ENCODE measurements around the gene ZNF385B. TPM values are rescaled to one million over a fixed set of nuclear protein-coding genes. Genes with fewer than 3 reads are reported as not detected.
"Not testable (repeated sequence)": the region's sequence is repeated elsewhere in the genome, so short reads cannot be mapped to it uniquely, and the experiment has no call there.

The ZNF385B gene
- polyA plus RNA-seq, 1 of the 3 experiments (the other 2 are of a cell fraction) = 0.16 TPM

DNA sequence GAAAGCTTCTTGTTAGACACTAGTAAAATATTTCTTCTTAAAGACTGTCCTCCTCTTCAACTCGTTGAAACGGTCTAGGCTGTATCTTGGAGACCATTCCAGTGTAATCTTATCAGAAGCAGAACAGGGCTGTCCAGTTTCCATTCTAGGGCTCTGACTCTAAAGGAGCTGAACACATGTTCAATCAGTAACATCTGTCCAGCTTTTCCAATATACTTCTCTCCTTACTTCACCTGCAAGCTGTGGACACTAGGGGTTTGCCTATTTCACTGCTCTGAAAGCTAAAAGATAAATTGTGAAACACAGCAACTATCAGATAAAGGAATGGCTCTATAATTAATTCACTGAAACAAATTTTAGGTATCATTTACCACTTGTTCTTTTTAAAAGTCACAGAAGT lies 73.8 kb downstream of the ZNF385B start:
- TF ChIP-seq TAF1 (IDR thresholded peaks at IDR 0.05; ENCODE audit: borderline replicate concordance, low read depth, low read length) (no peak), RAD21 (IDR thresholded peaks at IDR 0.05; ENCODE audit: low read length) (no peak), REST (IDR thresholded peaks at IDR 0.05; ENCODE audit: low read depth, low read length) (no peak), GATA2 (CRISPR knock-in tag; IDR thresholded peaks at IDR 0.05) (no peak), POLR2AphosphoS5 (IDR thresholded peaks at IDR 0.05; ENCODE audit: low read depth, low read length) (no peak), SIN3A (IDR thresholded peaks at IDR 0.05; ENCODE audit: borderline replicate concordance, low read depth, low read length) (no peak), FOXJ3 (CRISPR knock-in tag; IDR thresholded peaks at IDR 0.05) (no peak), RFX5 (IDR thresholded peaks at IDR 0.05; ENCODE audit: low read length) (no peak), EZH2phosphoT487 (IDR thresholded peaks at IDR 0.05; ENCODE audit: borderline replicate concordance, low read depth) (no peak), CHD2 (IDR thresholded peaks at IDR 0.05; ENCODE audit: low read length, partially characterized antibody) (no peak), YY1 (IDR thresholded peaks at IDR 0.05; ENCODE audit: low read depth) (no peak), FOSL2 (IDR thresholded peaks at IDR 0.05; ENCODE audit: borderline replicate concordance, low read depth) (no peak)
- H3K36me3 ChIP-seq (replicated peaks in 1 of 2; ENCODE audit: control insufficient read depth in 1 of 2, insufficient read depth in 2 of 2, low read length in 1 of 2) = no peaks in the 10 kb centered on the region
- H3K4me2 ChIP-seq = no peak overlapping the region
- no peak overlapping the region for H3K9ac ChIP-seq
- no peak overlapping the region for H3K4me3 ChIP-seq (ENCODE audit: low read depth in 2 of 2, low read length in 1 of 2)
- H3K79me2 ChIP-seq (ENCODE audit: insufficient read depth) = no peaks in the 10 kb centered on the region
- no peaks in the 10 kb centered on the region for H4K20me1 ChIP-seq (ENCODE audit: insufficient read depth)
- no peaks in the 10 kb centered on the region for H3K4me1 ChIP-seq (ENCODE audit: control insufficient read depth in 1 of 2, insufficient read depth in 2 of 2, low read depth in 1 of 2, low read length in 1 of 2)
- no peak overlapping the region for H3K27ac ChIP-seq (ENCODE audit: low read depth in 2 of 2, low read length in 1 of 2)
- ChIA-PET CTCF (interaction anchor here (1.0 to 1.1 kb wide), 3 partner anchors 16 to 1026 kb away, joined by 3 to 4 read pairs (median 3); no protein-coding TSS in a partner anchor), POLR2A (no interaction called here)
- H3K9me3 ChIP-seq = no peaks in the 10 kb centered on the region
- 62% methylated on average over 2 of the region's 2 CpGs for WGBS (ENCODE audit: low lambda C conversion rate)
- H3F3A ChIP-seq (replicated peaks; ENCODE audit: insufficient read depth) = no peaks in the 10 kb centered on the region
- H2AFZ ChIP-seq (ENCODE audit: low read depth) = no peak overlapping the region
- H3K27me3 ChIP-seq (ENCODE audit: insufficient read depth) = no peaks in the 10 kb centered on the region
- no peaks in the 10 kb centered on the region for H3K9me2 ChIP-seq
- no peak for DNase-seq

DNA sequence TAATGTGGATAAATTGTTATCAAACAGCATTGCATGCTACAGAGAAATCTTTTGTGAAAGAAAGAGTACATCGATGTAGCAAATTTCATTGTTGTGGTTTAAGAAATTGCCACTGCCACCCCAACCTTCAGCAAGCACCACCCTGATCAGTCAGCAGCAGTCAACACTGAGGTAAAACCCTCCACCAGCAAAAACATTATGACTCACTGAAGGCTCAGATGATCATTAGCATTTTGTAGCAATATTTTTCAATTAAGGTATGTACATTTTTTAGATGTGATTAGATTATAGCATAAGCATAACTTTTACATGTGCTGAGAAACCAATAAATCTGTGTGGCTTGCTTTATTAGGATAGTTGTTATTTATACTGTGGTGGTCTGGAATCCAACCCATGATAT lies 75.5 kb downstream of the ZNF385B start:
- H3K4me3 ChIP-seq (ENCODE audit: low read depth in 2 of 2, low read length in 1 of 2) = no peak overlapping the region
- H4K20me1 ChIP-seq (ENCODE audit: insufficient read depth) = no peaks in the 10 kb centered on the region
- no peaks in the 10 kb centered on the region for H3K27me3 ChIP-seq (ENCODE audit: insufficient read depth)
- ChIA-PET CTCF (no interaction called here), POLR2A (no interaction called here)
- no peak overlapping the region for H3K4me2 ChIP-seq
- no peaks in the 10 kb centered on the region for H3K9me2 ChIP-seq
- no peaks in the 10 kb centered on the region for H3K9me3 ChIP-seq
- no peak overlapping the region for H3K27ac ChIP-seq (ENCODE audit: low read depth in 2 of 2, low read length in 1 of 2)
- no peaks in the 10 kb centered on the region for H3F3A ChIP-seq (replicated peaks; ENCODE audit: insufficient read depth)
- no peaks in the 10 kb centered on the region for H3K36me3 ChIP-seq (replicated peaks in 1 of 2; ENCODE audit: control insufficient read depth in 1 of 2, insufficient read depth in 2 of 2, low read length in 1 of 2)
- no peaks in the 10 kb centered on the region for H3K79me2 ChIP-seq (ENCODE audit: insufficient read depth)
- no peak overlapping the region for H3K9ac ChIP-seq
- 68% methylated on average over 1 of the region's 1 CpG for WGBS (ENCODE audit: low lambda C conversion rate)
- DNase-seq = no peak
- H3K4me1 ChIP-seq (ENCODE audit: control insufficient read depth in 1 of 2, insufficient read depth in 2 of 2, low read depth in 1 of 2, low read length in 1 of 2) = no peaks in the 10 kb centered on the region
- H2AFZ ChIP-seq (ENCODE audit: low read depth) = no peak overlapping the region
- no peak for TF ChIP-seq GABPA (IDR thresholded peaks at IDR 0.05; ENCODE audit: low read depth)
- TF ChIP-seq, protein P1, sequence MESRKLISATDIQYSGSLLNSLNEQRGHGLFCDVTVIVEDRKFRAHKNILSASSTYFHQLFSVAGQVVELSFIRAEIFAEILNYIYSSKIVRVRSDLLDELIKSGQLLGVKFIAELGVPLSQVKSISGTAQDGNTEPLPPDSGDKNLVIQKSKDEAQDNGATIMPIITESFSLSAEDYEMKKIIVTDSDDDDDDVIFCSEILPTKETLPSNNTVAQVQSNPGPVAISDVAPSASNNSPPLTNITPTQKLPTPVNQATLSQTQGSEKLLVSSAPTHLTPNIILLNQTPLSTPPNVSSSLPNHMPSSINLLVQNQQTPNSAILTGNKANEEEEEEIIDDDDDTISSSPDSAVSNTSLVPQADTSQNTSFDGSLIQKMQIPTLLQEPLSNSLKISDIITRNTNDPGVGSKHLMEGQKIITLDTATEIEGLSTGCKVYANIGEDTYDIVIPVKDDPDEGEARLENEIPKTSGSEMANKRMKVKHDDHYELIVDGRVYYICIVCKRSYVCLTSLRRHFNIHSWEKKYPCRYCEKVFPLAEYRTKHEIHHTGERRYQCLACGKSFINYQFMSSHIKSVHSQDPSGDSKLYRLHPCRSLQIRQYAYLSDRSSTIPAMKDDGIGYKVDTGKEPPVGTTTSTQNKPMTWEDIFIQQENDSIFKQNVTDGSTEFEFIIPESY (IDR thresholded peaks at IDR 0.05; ENCODE audit: borderline replicate concordance, low read depth) = no peak
- TF ChIP-seq POLR2AphosphoS5 (IDR thresholded peaks at IDR 0.05; ENCODE audit: low read depth, low read length) = no peak
- no peak for TF ChIP-seq MAX (IDR thresholded peaks at IDR 0.05; ENCODE audit: low read depth)
- TF ChIP-seq FOSL2 (IDR thresholded peaks at IDR 0.05; ENCODE audit: borderline replicate concordance, low read depth) = no peak
- TF ChIP-seq RXRA (IDR thresholded peaks at IDR 0.05; ENCODE audit: borderline replicate concordance, low read depth) = no peak

DNA sequence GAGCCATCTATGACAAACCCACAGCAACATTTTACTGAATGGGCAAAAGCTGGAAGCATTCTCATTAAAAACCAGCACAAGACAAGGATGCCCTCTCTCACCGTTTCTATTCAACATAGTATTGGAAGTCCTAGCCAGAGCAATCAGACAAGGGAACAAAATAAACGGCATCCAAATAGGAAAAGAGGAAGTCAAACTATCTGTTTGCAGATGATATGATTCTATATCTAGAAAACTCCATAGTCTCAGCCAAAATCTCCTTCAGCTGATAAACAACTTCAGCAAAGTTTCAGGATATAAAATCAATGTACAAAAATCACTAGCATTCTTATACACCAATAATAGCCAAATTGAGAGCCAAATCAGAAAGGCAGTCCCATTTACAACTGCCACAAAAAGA lies 79.1 kb downstream of the ZNF385B start:
- DNase-seq; H3F3A ChIP-seq (replicated peaks; ENCODE audit: insufficient read depth); CTCF ChIA-PET; H3K4me3 ChIP-seq (ENCODE audit: low read depth in 2 of 2, low read length in 1 of 2); H3K9ac ChIP-seq; H3K27ac ChIP-seq (ENCODE audit: low read depth in 2 of 2, low read length in 1 of 2); H3K4me2 ChIP-seq; H2AFZ ChIP-seq (ENCODE audit: low read depth); H3K27me3 ChIP-seq (ENCODE audit: insufficient read depth); POLR2A ChIA-PET; H3K9me3 ChIP-seq; H3K36me3 ChIP-seq (replicated peaks in 1 of 2; ENCODE audit: control insufficient read depth in 1 of 2, insufficient read depth in 2 of 2, low read length in 1 of 2); H3K4me1 ChIP-seq (ENCODE audit: control insufficient read depth in 1 of 2, insufficient read depth in 2 of 2, low read depth in 1 of 2, low read length in 1 of 2); H3K9me2 ChIP-seq; H4K20me1 ChIP-seq (ENCODE audit: insufficient read depth); H3K79me2 ChIP-seq (ENCODE audit: insufficient read depth): not testable (repeated sequence)
- 3% methylated on average over 2 of the region's 2 CpGs for WGBS (ENCODE audit: low lambda C conversion rate)
